BE2C (cell line): Measurements from ENCODE around the gene ARHGEF17.

ENCODE experiments used
- DNase-seq: peaks from one replicate; pipeline ENCODE4 v3.0.0-alpha.2; 2020
- H3K27me3 ChIP-seq: fragments of 250-450 bp; sonication (Bioruptor Pico); 2 replicates; pipeline ENCODE4 v1.5.1; 2020; ENCODE audit warnings: mild to moderate bottlenecking
- H3K36me3 ChIP-seq: fragments of 250-450 bp; sonication (Bioruptor Pico); 2 replicates; pipeline ENCODE4 v1.5.1; 2020; ENCODE audit warnings: mild to moderate bottlenecking
- H3K4me1 ChIP-seq: fragments of 250-450 bp; sonication (Bioruptor Pico); 2 replicates; pipeline ENCODE4 v1.5.1; 2020
- H3K4me3 ChIP-seq: 2 replicates; pipeline ENCODE4 v1.5.1; 2011; ENCODE audit warnings: low read depth, low read length
- H3K9me3 ChIP-seq: fragments of 250-450 bp; sonication (Bioruptor Pico); 2 replicates; pipeline ENCODE4 v1.5.1; 2020
- CTCF ChIP-seq: IDR thresholded peaks from 2 replicates; pipeline ENCODE4 v1.5.1; 2012; ENCODE audit warnings: mild to moderate bottlenecking, low read depth, low read length

Gene ARHGEF17

DNA sequence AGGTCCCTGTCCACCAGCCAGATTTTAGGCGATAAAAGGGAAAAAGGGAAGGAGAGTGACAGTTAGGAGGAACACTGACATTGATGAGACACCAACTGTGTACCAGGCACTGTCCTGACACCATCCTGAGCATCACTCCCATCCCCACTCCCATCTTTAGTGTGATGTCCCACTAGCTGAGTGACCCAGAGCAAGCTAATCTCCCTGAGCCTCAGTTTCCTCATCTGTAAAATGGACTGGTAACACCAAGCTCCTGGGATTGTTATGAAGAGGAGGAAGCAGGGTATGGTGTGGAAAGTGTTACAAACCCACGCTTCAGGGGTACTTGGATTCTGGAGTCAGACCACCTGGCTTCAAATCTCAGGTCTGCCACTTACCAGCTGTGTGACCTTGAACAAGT, 44.4 kb upstream of the ARHGEF17 start:
- no peaks in the 10 kb centered on the region for H3K9me3 ChIP-seq
- no peak overlapping the region for H3K4me3 ChIP-seq
- H3K27me3 ChIP-seq, result no peaks in the 10 kb centered on the region
- DNase-seq, result no peak
- no peaks in the 10 kb centered on the region for H3K36me3 ChIP-seq
- TF ChIP-seq CTCF, result no peak
- peaks cover 16% of the 10 kb centered on the region for H3K4me1 ChIP-seq

GRCh38 chr11:73265278-73265810, 42.7 kb upstream of the ARHGEF17 start:
- no peaks in the 10 kb centered on the region for H3K9me3 ChIP-seq
- no peaks in the 10 kb centered on the region for H3K27me3 ChIP-seq
- no peak for DNase-seq
- peaks cover 30% of the 10 kb centered on the region for H3K4me1 ChIP-seq
- TF ChIP-seq CTCF, result no peak
- H3K4me3 ChIP-seq, result no peak overlapping the region
- H3K36me3 ChIP-seq, result no peaks in the 10 kb centered on the region

- no peak overlapping the region for H3K4me3 ChIP-seq
- H3K4me1 ChIP-seq, result peaks cover 37% of the 10 kb centered on the region
- DNase-seq, result no peak
- no peak for TF ChIP-seq CTCF
- no peaks in the 10 kb centered on the region for H3K36me3 ChIP-seq
- no peaks in the 10 kb centered on the region for H3K9me3 ChIP-seq
- H3K27me3 ChIP-seq, result no peaks in the 10 kb centered on the region
Observed at GRCh38 chr11:73265853-73266645, 42.0 kb upstream of the ARHGEF17 start.

DNA sequence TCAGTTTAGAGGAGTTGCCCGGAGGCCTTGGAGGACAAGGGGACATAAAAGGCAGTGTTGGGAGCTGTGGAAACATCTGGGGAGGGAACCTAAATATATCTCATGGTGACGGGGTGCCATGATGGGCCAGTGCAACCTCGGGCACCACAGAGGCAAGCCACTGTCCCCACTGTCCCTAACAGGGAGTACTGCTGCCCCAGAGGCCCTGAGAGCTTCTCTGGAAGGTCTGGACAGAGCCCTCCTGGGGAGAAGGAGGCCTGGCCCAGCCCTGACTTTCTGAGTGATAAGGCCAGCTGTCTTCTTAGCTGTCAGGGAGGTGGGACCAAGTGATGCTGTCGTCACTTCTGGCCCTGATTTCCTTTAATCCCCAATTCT, 41.4 kb upstream of the ARHGEF17 start:
- Histone ChIP-seq H3K9me3 (no peaks in the 10 kb centered on the region), H3K4me1 (peaks cover 43% of the 10 kb centered on the region), H3K36me3 (no peaks in the 10 kb centered on the region), H3K27me3 (no peaks in the 10 kb centered on the region), H3K4me3 (no peak overlapping the region)
- no peak for TF ChIP-seq CTCF
- DNase-seq, result no peak

DNA sequence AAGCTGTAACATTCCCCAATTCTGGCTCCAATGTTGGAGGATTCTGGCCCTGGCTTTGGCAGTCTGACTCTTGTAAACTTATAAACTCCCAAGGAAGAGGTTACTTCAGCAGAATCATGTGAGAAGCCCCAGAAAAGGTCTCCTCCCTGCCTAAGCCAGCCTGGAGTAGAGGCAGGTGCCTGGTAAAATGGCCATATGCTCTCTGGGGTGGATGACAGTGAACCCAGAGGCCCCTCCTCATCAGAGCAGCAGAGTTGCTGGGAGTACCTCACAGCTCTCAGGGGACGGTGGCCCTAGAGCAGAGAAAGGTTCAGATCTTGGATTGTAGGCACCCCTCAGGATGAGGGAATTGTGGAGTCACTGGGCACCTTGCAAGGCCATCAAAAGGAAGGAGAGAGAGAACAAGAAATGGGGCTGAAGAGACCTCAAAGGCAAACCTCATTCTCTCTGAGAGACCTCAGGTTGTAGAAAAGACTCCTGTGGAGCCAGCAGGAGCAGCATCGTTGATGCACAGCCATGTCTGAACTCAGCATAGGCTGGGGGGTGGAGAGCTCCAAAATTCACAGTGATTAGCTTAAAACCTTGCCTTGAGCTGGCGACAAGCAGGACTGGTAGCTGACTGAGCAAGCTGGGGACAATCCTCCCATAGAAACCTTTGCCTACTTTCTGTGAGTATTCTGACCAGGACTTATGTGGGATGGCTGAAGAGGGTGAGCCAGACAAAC, 40.8 kb upstream of the ARHGEF17 start:
- Histone ChIP-seq H3K4me1 (peaks cover 43% of the 10 kb centered on the region), H3K9me3 (no peaks in the 10 kb centered on the region), H3K27me3 (no peaks in the 10 kb centered on the region), H3K36me3 (no peaks in the 10 kb centered on the region), H3K4me3 (no peak overlapping the region)
- no peak for TF ChIP-seq CTCF
- DNase-seq, result no peak
